Endothelial cell of umbilical vein (primary cell): ENCODE measurements around the gene GLYATL1. TPM values are rescaled to one million over a fixed set of nuclear protein-coding genes. Genes with fewer than 3 reads are reported as not detected.

ENCODE experiments used
- BruUV-seq: library from RNA; stranded (reverse); fragments of 400-500 nt; replicated peaks from 2 replicates; lab custom pipeline; 2021; lab: Mats Ljungman, UMichigan
- CTCF ChIA-PET: fragments of 300-600, 350-600 bp; sonication (Branson Sonifier 250); formaldehyde crosslinking; loops from one replicate; lab custom pipeline; 2021; ENCODE audit warnings: antibody characterized with exemption, inconsistent platforms; lab: Charles Lee
- POLR2A ChIA-PET: fragments of 300-600, 350-600 bp; sonication (Branson Sonifier 250); formaldehyde crosslinking; loops from one replicate; lab custom pipeline; 2021; ENCODE audit warnings: antibody characterized with exemption, inconsistent platforms; lab: Charles Lee
- DNase-seq: peaks from one replicate; pipeline ENCODE4 v3.0.0-alpha.2; 2011; ENCODE audit warnings: low read depth, low spot score
- FAIRE-seq: peaks from 2 replicates; lab custom pipeline; 2011; peaks lifted over from hg19 to GRCh38; lab: Jason Lieb, UNC
- H2AFZ ChIP-seq: 2 replicates; pipeline ENCODE4 v1.6.0; 2012; ENCODE audit warnings: low read depth, low read length, control low read depth, inconsistent platforms
- H3K27ac ChIP-seq: 2 replicates; pipeline ENCODE4 v1.5.1; 2011; ENCODE audit warnings: low read depth, mild to moderate bottlenecking, control low read depth, low read length, moderate library complexity; ENCODE audit not compliant: insufficient read depth
- H3K27me3 ChIP-seq, 2 experiments: 2 replicates each; pipeline versions ENCODE4 v1.6.0 to v1.6.1; 2011; ENCODE audit warnings: low read length in 2 of 2, mixed read lengths in 1 of 2; ENCODE audit not compliant: control insufficient read depth in 2 of 2, insufficient read depth in 2 of 2
- H3K36me3 ChIP-seq, 2 experiments: 2 replicates in 1 of 2; 3 replicates in 1 of 2; pipeline ENCODE4 v1.5.1; 2011; ENCODE audit warnings: low read length in 2 of 2, mild to moderate bottlenecking in 1 of 2, moderate library complexity in 1 of 2; ENCODE audit not compliant: control insufficient read depth in 2 of 2, insufficient read depth in 2 of 2; ENCODE audit errors: extremely low read depth in 1 of 2
- H3K4me1 ChIP-seq: 3 replicates; pipeline ENCODE4 v1.5.1; 2011; ENCODE audit warnings: mild to moderate bottlenecking, low read length; ENCODE audit not compliant: control insufficient read depth, insufficient read depth; ENCODE audit errors: extremely low read depth
- H3K4me2 ChIP-seq: 2 replicates; pipeline ENCODE4 v1.6.1; 2011; ENCODE audit warnings: low read length, control low read depth, mixed read lengths; ENCODE audit not compliant: insufficient read depth
- H3K4me3 ChIP-seq, 3 experiments: fragments of 200-600 bp in 1 of 3; sonication (generic), shearing (Covaris generic) in 1 of 3; replicated peaks in 1 of 3; 2 replicates each; pipeline ENCODE4 v1.5.1; 2011 to 2016; ENCODE audit warnings: control low read depth in 3 of 3, low read length in 3 of 3, mild to moderate bottlenecking in 2 of 3, inconsistent platforms in 1 of 3, low read depth in 1 of 3, moderate library complexity in 1 of 3; ENCODE audit not compliant: insufficient read depth in 1 of 3
- H3K79me2 ChIP-seq: 2 replicates; pipeline ENCODE4 v1.6.0; 2012; ENCODE audit warnings: low read length, inconsistent platforms; ENCODE audit not compliant: control insufficient read depth, insufficient read depth
- H3K9ac ChIP-seq: replicated peaks from 2 replicates; pipeline ENCODE3; 2011; ENCODE audit warnings: low read length, control low read depth; ENCODE audit not compliant: insufficient read depth; ENCODE audit errors: extremely low read depth
- H3K9me1 ChIP-seq: replicated peaks from 3 replicates; pipeline ENCODE4 v1.6.0; 2011; ENCODE audit warnings: mild to moderate bottlenecking, low read length; ENCODE audit not compliant: control insufficient read depth, insufficient read depth; ENCODE audit errors: extremely low read depth
- H3K9me3 ChIP-seq: replicated peaks from 2 replicates; pipeline ENCODE4 v1.5.1; 2012; ENCODE audit warnings: low read length, inconsistent platforms; ENCODE audit not compliant: control insufficient read depth, insufficient read depth
- H4K20me1 ChIP-seq: replicated peaks from 2 replicates; pipeline ENCODE3; 2011; ENCODE audit warnings: mild to moderate bottlenecking, low read length; ENCODE audit not compliant: control insufficient read depth, insufficient read depth; ENCODE audit errors: extremely low read depth
- CTCF ChIP-seq, 2 donors: IDR thresholded peaks; 1 replicate in 1 of 2; 2 replicates in 1 of 2; pipeline ENCODE4 v1.5.1; 2011; ENCODE audit warnings: low read length in 2 of 2, mild to moderate bottlenecking in 2 of 2, moderate library complexity in 2 of 2, control low read depth in 1 of 2, inconsistent platforms in 1 of 2, low read depth in 1 of 2; ENCODE audit not compliant: insufficient read depth in 1 of 2; ENCODE audit errors: extremely low read depth in 1 of 2
- EZH2 ChIP-seq: IDR thresholded peaks from 2 replicates; pipeline ENCODE4 v1.6.1; 2012; ENCODE audit warnings: borderline replicate concordance, low read depth, mild to moderate bottlenecking, moderate library complexity, low read length, inconsistent platforms; ENCODE audit not compliant: severe bottlenecking
- FOS ChIP-seq: IDR thresholded peaks from 2 replicates; pipeline ENCODE4 v1.6.1; 2011; ENCODE audit warnings: mild to moderate bottlenecking, low read length, moderate library complexity, borderline replicate concordance; ENCODE audit not compliant: insufficient read depth
- GATA2 ChIP-seq: IDR thresholded peaks from 2 replicates; pipeline ENCODE4 v1.7.0; 2011; ENCODE audit warnings: low read depth, mild to moderate bottlenecking, moderate library complexity, mixed read lengths, low read length; ENCODE audit not compliant: insufficient read length, insufficient read depth
- JUN ChIP-seq: IDR thresholded peaks from 2 replicates; pipeline ENCODE4 v1.6.1; 2011; ENCODE audit warnings: borderline replicate concordance, low read depth; ENCODE audit not compliant: insufficient read length, insufficient read depth
- MAX ChIP-seq: IDR thresholded peaks from 2 replicates; pipeline ENCODE4 v1.6.1; 2011; ENCODE audit not compliant: insufficient read depth, insufficient read length
- MYC ChIP-seq: IDR thresholded peaks from one replicate; pipeline ENCODE4 v1.6.1; 2011; ENCODE audit warnings: mild to moderate bottlenecking, low read depth, low read length
- POLR2A ChIP-seq: IDR thresholded peaks from 2 replicates; pipeline ENCODE4 v1.6.1; 2012; ENCODE audit warnings: low read depth, mild to moderate bottlenecking, control low read depth, low read length
- POLR2AphosphoS5 ChIP-seq: IDR thresholded peaks from 2 replicates; pipeline ENCODE4 v1.6.1; 2012; ENCODE audit warnings: low read depth, mild to moderate bottlenecking, control low read depth, low read length, moderate library complexity; ENCODE audit not compliant: insufficient read depth
- dilution Hi-C: fragments of 300-500 bp; cut with MboI; formaldehyde crosslinking; loops from one replicate; pipeline ENCODE4 v1.15.0; 2019; ENCODE audit warnings: low sequenced_read_pairs; ENCODE audit not compliant: extremely low pct_ligation_motif_present
- intact Hi-C: fragments of 100-400 bp; cut with micrococcal nuclease; formaldehyde crosslinking; loops from one replicate; pipeline ENCODE4 v1.10.0; 2022
- polyA plus RNA-seq, 4 experiments: library from polyadenylated mRNA; depleted of rRNA in 3 of 4; stranded (reverse) in 3 of 4; unstranded in 1 of 4; fragments of >200 nt; gene quantifications; 2 replicates each; pipeline versions ENCODE4 v1.2.1 to v1.2.3, GENCODE V29; 2011 to 2012; ENCODE audit warnings: missing spikeins in 1 of 4
- total RNA-seq: library from RNA; stranded (reverse); gene quantifications from 2 replicates; pipeline ENCODE4 v1.2.3, GENCODE V29; 2021

The GLYATL1 gene
- total and polyA plus RNA-seq, 2 donors (not counting 3 experiments of a cell fraction or from before 2014, with no cell fraction given), result not detected

- TF ChIP-seq POLR2A (no peak), CTCF (IDR thresholded peaks at IDR 0.05; ENCODE audit: extremely low read depth in 1 of 2, insufficient read depth in 1 of 2, low read depth in 1 of 2, low read length in 2 of 2) (no peak), FOS (no peak), MAX (no peak), POLR2AphosphoS5 (no peak), EZH2 (no peak), MYC (no peak), JUN (no peak), GATA2 (no peak)
- no peak overlapping the region for H3K4me2 ChIP-seq
- dilution Hi-C loops (no loop called here), intact Hi-C loops (no loop called here)
- ChIA-PET CTCF (no interaction called here), POLR2A (no interaction called here)
- no peaks in the 10 kb centered on the region for H3K27me3 ChIP-seq
- no TSS peak for BruUV-seq
- no peaks in the 10 kb centered on the region for H3K9me3 ChIP-seq
- H3K9ac ChIP-seq, result no peak overlapping the region
- DNase-seq (no peak), FAIRE-seq (no peak)
- H3K9me1 ChIP-seq, result no peaks in the 10 kb centered on the region
- H3K4me3 ChIP-seq, result no peak overlapping the region
- no peaks in the 10 kb centered on the region for H4K20me1 ChIP-seq
- H3K36me3 ChIP-seq, result no peaks in the 10 kb centered on the region
- H3K27ac ChIP-seq, result no peak overlapping the region
- H2AFZ ChIP-seq, result no peak overlapping the region
- H3K79me2 ChIP-seq, result no peaks in the 10 kb centered on the region
- no peaks in the 10 kb centered on the region for H3K4me1 ChIP-seq
Observed at GRCh38 chr11:58919561-58919960, 19.7 kb upstream of the GLYATL1 start.
